Parathyroid adenoma (tissue), 2 donors: ENCODE data around the gene CNTNAP2.
A peak's percentile ranks its signal among the peaks of the same experiment; 100 is the strongest.

Experiments
- H2AFZ ChIP-seq: fragments of 300-600 bp; sonication (generic); one replicate; pipeline ENCODE4 v1.7.0; 2017; ENCODE audit warnings: antibody characterized with exemption, mild to moderate bottlenecking
- H3K27ac ChIP-seq: fragments of 300-600 bp; sonication (generic); one replicate; pipeline ENCODE4 v1.7.0; 2017
- H3K27me3 ChIP-seq: fragments of 300-600 bp; sonication (generic); one replicate; pipeline ENCODE4 v1.7.0; 2017; ENCODE audit warnings: low read length; ENCODE audit not compliant: control insufficient read depth, insufficient read depth
- H3K36me3 ChIP-seq: fragments of 300-600 bp; sonication (generic); one replicate; pipeline ENCODE4 v1.7.0; 2017; ENCODE audit warnings: low read length; ENCODE audit not compliant: control insufficient read depth, insufficient read depth
- H3K4me1 ChIP-seq: fragments of 300-600 bp; sonication (generic); one replicate; pipeline ENCODE4 v1.7.0; 2017; ENCODE audit warnings: control low read depth
- H3K4me2 ChIP-seq: fragments of 300-600 bp; sonication (generic); one replicate; pipeline ENCODE4 v1.7.0; 2017; ENCODE audit warnings: low read length
- H3K4me3 ChIP-seq: fragments of 300-600 bp; sonication (generic); one replicate; pipeline ENCODE4 v1.7.0; 2017; ENCODE audit warnings: low read depth, low read length
- H3K79me2 ChIP-seq: fragments of 300-600 bp; sonication (generic); one replicate; pipeline ENCODE4 v1.7.0; 2017; ENCODE audit warnings: control low read depth
- H3K9ac ChIP-seq: fragments of 300-600 bp; sonication (generic); one replicate; pipeline ENCODE4 v1.7.0; 2017; ENCODE audit warnings: mild to moderate bottlenecking
- H3K9me3 ChIP-seq: fragments of 300-600 bp; sonication (generic); one replicate; pipeline ENCODE4 v1.7.0; 2017; ENCODE audit warnings: low read length; ENCODE audit not compliant: control insufficient read depth
- CTCF ChIP-seq: fragments of 300-600 bp; sonication (generic); IDR thresholded peaks from one replicate; pipeline ENCODE4 v1.7.0; 2017; ENCODE audit warnings: antibody characterized with exemption, mild to moderate bottlenecking
- donor health status: primary hyperparathyroidism.

The CNTNAP2 gene

GRCh38 chr7:148256433-148256832 is 2139.8 kb downstream of the CNTNAP2 start:
- no peak overlapping the region for H3K27ac ChIP-seq
- H3K9ac ChIP-seq = no peak overlapping the region
- no peaks in the 10 kb centered on the region for H3K36me3 ChIP-seq
- H3K4me2 ChIP-seq = no peak overlapping the region
- H3K79me2 ChIP-seq = no peaks in the 10 kb centered on the region
- H3K27me3 ChIP-seq = no peaks in the 10 kb centered on the region
- no peak overlapping the region for H3K4me3 ChIP-seq
- H2AFZ ChIP-seq = no peak overlapping the region
- no peak for TF ChIP-seq CTCF
- no peaks in the 10 kb centered on the region for H3K9me3 ChIP-seq
- no peaks in the 10 kb centered on the region for H3K4me1 ChIP-seq

DNA sequence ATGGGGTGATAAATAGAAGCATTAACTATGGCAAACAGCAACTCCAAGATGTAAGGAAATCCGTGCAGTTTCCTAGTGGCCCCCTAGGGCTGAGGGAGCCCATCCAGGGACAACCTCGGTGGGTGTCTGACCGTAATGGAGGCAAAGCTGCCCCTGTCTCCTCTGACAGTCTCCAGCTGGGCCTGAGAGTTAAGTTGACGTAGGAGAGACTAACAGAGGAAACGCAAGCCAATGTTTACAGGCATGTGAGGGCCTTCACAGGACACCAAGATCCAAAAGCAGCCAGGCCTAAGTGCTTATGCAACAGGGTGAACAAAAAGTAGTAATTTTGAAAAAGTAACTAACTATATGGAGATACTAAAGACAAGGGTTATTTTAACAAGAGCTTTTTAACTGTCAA is 2144.0 kb downstream of the CNTNAP2 start:
- H3K9me3 ChIP-seq = no peaks in the 10 kb centered on the region
- no peaks in the 10 kb centered on the region for H3K27me3 ChIP-seq
- H3K27ac ChIP-seq = no peak overlapping the region
- TF ChIP-seq CTCF = no peak
- H2AFZ ChIP-seq = no peak overlapping the region
- no peak overlapping the region for H3K9ac ChIP-seq
- H3K4me2 ChIP-seq = no peak overlapping the region
- no peak overlapping the region for H3K4me3 ChIP-seq
- H3K36me3 ChIP-seq = no peaks in the 10 kb centered on the region
- peaks cover 3% of the 10 kb centered on the region for H3K4me1 ChIP-seq
- H3K79me2 ChIP-seq = no peaks in the 10 kb centered on the region

- no peak for TF ChIP-seq CTCF
- Histone ChIP-seq H3K27me3 (no peaks in the 10 kb centered on the region), H3K36me3 (no peaks in the 10 kb centered on the region), H3K79me2 (no peaks in the 10 kb centered on the region), H3K9me3 (no peaks in the 10 kb centered on the region), H3K4me1 (peaks cover 3% of the 10 kb centered on the region), H3K4me2 (no peak overlapping the region), H3K9ac (no peak overlapping the region), H3K4me3 (no peak overlapping the region), H3K27ac (no peak overlapping the region), H2AFZ (no peak overlapping the region)
Measured at GRCh38 chr7:148261523-148261922, 2144.9 kb downstream of the CNTNAP2 start.

- Histone ChIP-seq H2AFZ (peak overlapping the region; percentile 36), H3K79me2 (no peaks in the 10 kb centered on the region), H3K27ac (no peak overlapping the region), H3K4me2 (peak overlapping the region; percentile 33), H3K9me3 (no peaks in the 10 kb centered on the region), H3K9ac (no peak overlapping the region), H3K4me3 (no peak overlapping the region), H3K27me3 (no peaks in the 10 kb centered on the region), H3K4me1 (peaks cover 3% of the 10 kb centered on the region), H3K36me3 (no peaks in the 10 kb centered on the region)
- no peak for TF ChIP-seq CTCF
Measured at GRCh38 chr7:148261996-148262688, 2145.5 kb downstream of the CNTNAP2 start.

- Histone ChIP-seq H3K9ac (no peak overlapping the region), H2AFZ (peak overlapping the region; percentile 36), H3K4me1 (peaks cover 3% of the 10 kb centered on the region), H3K4me2 (peak overlapping the region; percentile 33), H3K4me3 (no peak overlapping the region), H3K27me3 (no peaks in the 10 kb centered on the region), H3K9me3 (no peaks in the 10 kb centered on the region), H3K27ac (no peak overlapping the region), H3K79me2 (no peaks in the 10 kb centered on the region), H3K36me3 (no peaks in the 10 kb centered on the region)
- peak; percentile 87 for TF ChIP-seq CTCF
Measured at GRCh38 chr7:148262721-148263229, 2146.2 kb downstream of the CNTNAP2 start.
